ENCODE data around the gene ZIC2. TPM values are rescaled to one million over a fixed set of nuclear protein-coding genes. Genes with fewer than 3 reads are reported as not detected.

ZIC2 gene
- total and polyA plus RNA-seq, 2 experiments from 2014 or later, result not detected

- Histone ChIP-seq H3K4me1 (ENCODE audit: insufficient read depth) (no peaks in the 10 kb centered on the region), H3K4me2 (ENCODE audit: unreplicated experiment) (no peak overlapping the region), H3K79me2 (ENCODE audit: insufficient read depth) (no peaks in the 10 kb centered on the region), H2AFZ (no peak overlapping the region), H3K4me3 (no peak overlapping the region), H3K9me2 (ENCODE audit: insufficient read depth) (no peaks in the 10 kb centered on the region), H4K20me1 (ENCODE audit: insufficient read depth) (no peaks in the 10 kb centered on the region), H3K9me3 (ENCODE audit: low read depth) (no peaks in the 10 kb centered on the region), H3K27me3 (replicated peaks; ENCODE audit: insufficient read depth) (peaks cover 88% of the 10 kb centered on the region), H3F3A (ENCODE audit: insufficient read depth) (no peaks in the 10 kb centered on the region), H3K36me3 (ENCODE audit: low read depth) (no peaks in the 10 kb centered on the region), H3K9ac (no peak overlapping the region), H3K27ac (no peak overlapping the region)
- in situ Hi-C loops (cut with MboI), result no loop called here
- no peak for TF ChIP-seq EZH2 (IDR thresholded peaks at IDR 0.05; ENCODE audit: insufficient read depth, poor library complexity, severe bottlenecking)
- no peak for TF ChIP-seq EZH2phosphoT487 (IDR thresholded peaks at IDR 0.05; ENCODE audit: insufficient read depth, low read depth)
- no peak for DNase-seq
- WGBS, 2 experiments (ENCODE audit: low coverage in 1 of 2, low lambda C conversion rate in 2 of 2, missing lambda C conversion rate in 2 of 2), result 23 to 27% methylated on average over 30 to 31 of the region's 34 CpGs
Measured at GRCh38 chr13:99974939-99975561, 6.5 kb upstream of the ZIC2 start.

GRCh38 chr13:99975626-99976025 is 6.0 kb upstream of the ZIC2 start:
- Histone ChIP-seq H2AFZ (no peak overlapping the region), H3F3A (ENCODE audit: insufficient read depth) (no peaks in the 10 kb centered on the region), H3K4me2 (ENCODE audit: unreplicated experiment) (no peak overlapping the region), H4K20me1 (ENCODE audit: insufficient read depth) (no peaks in the 10 kb centered on the region), H3K4me3 (no peak overlapping the region), H3K9me2 (ENCODE audit: insufficient read depth) (no peaks in the 10 kb centered on the region), H3K36me3 (ENCODE audit: low read depth) (no peaks in the 10 kb centered on the region), H3K27ac (no peak overlapping the region), H3K4me1 (ENCODE audit: insufficient read depth) (no peaks in the 10 kb centered on the region), H3K27me3 (replicated peaks; ENCODE audit: insufficient read depth) (peaks cover 89% of the 10 kb centered on the region), H3K79me2 (ENCODE audit: insufficient read depth) (no peaks in the 10 kb centered on the region), H3K9ac (no peak overlapping the region), H3K9me3 (ENCODE audit: low read depth) (no peaks in the 10 kb centered on the region)
- DNase-seq, result no peak
- TF ChIP-seq EZH2 (IDR thresholded peaks at IDR 0.05; ENCODE audit: insufficient read depth, poor library complexity, severe bottlenecking) (no peak), EZH2phosphoT487 (IDR thresholded peaks at IDR 0.05; ENCODE audit: insufficient read depth, low read depth) (no peak)
- WGBS, 2 experiments (ENCODE audit: low coverage in 1 of 2, low lambda C conversion rate in 2 of 2, missing lambda C conversion rate in 2 of 2), result 53 to 57% methylated on average over 19 of the region's 19 CpGs
- in situ Hi-C loops (cut with MboI), result no loop called here

DNA sequence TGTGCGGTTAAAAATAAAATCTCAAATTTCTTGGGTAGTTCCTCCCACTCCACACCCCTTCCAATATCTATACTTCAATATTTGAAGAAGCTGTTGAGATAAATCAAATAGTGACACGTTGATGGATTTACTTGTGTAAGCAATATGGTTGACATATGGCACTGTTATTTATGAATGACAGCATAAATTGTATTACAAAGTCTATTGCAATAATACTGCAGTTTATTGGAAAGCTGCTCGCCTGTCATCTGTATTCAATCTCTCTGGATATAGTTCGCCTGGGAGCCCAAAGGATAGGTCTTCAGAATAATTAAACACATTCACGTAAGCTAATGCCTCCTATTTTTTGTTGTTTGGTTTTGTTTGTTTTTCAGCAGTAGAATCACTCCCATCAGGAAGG is 5.0 kb upstream of the ZIC2 start:
- no peak overlapping the region for H3K4me3 ChIP-seq
- no peak overlapping the region for H3K4me2 ChIP-seq (ENCODE audit: unreplicated experiment)
- peaks cover 86% of the 10 kb centered on the region for H3K27me3 ChIP-seq (replicated peaks; ENCODE audit: insufficient read depth)
- no peaks in the 10 kb centered on the region for H3K9me3 ChIP-seq (ENCODE audit: low read depth)
- no peak overlapping the region for H3K27ac ChIP-seq
- peak; percentile 33 for TF ChIP-seq EZH2 (IDR thresholded peaks at IDR 0.05; ENCODE audit: insufficient read depth, poor library complexity, severe bottlenecking)
- no peak for TF ChIP-seq EZH2phosphoT487 (IDR thresholded peaks at IDR 0.05; ENCODE audit: insufficient read depth, low read depth)
- in situ Hi-C loops (cut with MboI), result no loop called here
- no peaks in the 10 kb centered on the region for H3F3A ChIP-seq (ENCODE audit: insufficient read depth)
- no peaks in the 10 kb centered on the region for H4K20me1 ChIP-seq (ENCODE audit: insufficient read depth)
- no peak overlapping the region for H3K9ac ChIP-seq
- WGBS, 2 experiments (ENCODE audit: low coverage in 1 of 2, low lambda C conversion rate in 2 of 2, missing lambda C conversion rate in 2 of 2), result 23 to 24% methylated on average over 5 of the region's 5 CpGs
- H3K9me2 ChIP-seq (ENCODE audit: insufficient read depth), result no peaks in the 10 kb centered on the region
- H3K36me3 ChIP-seq (ENCODE audit: low read depth), result no peaks in the 10 kb centered on the region
- no peak for DNase-seq
- no peaks in the 10 kb centered on the region for H3K4me1 ChIP-seq (ENCODE audit: insufficient read depth)
- no peaks in the 10 kb centered on the region for H3K79me2 ChIP-seq (ENCODE audit: insufficient read depth)
- no peak overlapping the region for H2AFZ ChIP-seq

GRCh38 chr13:99977334-99977911 is 4.2 kb upstream of the ZIC2 start:
- H3K9me3 ChIP-seq (ENCODE audit: low read depth), result no peaks in the 10 kb centered on the region
- TF ChIP-seq EZH2phosphoT487 (IDR thresholded peaks at IDR 0.05; ENCODE audit: insufficient read depth, low read depth) (no peak), EZH2 (IDR thresholded peaks at IDR 0.05; ENCODE audit: insufficient read depth, poor library complexity, severe bottlenecking) (no peak)
- no peaks in the 10 kb centered on the region for H3K36me3 ChIP-seq (ENCODE audit: low read depth)
- H3K9me2 ChIP-seq (ENCODE audit: insufficient read depth), result no peaks in the 10 kb centered on the region
- WGBS, 2 experiments (ENCODE audit: low coverage in 1 of 2, low lambda C conversion rate in 2 of 2, missing lambda C conversion rate in 2 of 2), result 63 to 73% methylated on average over 7 of the region's 7 CpGs
- in situ Hi-C loops (cut with MboI), result no loop called here
- no peaks in the 10 kb centered on the region for H3K79me2 ChIP-seq (ENCODE audit: insufficient read depth)
- no peak overlapping the region for H2AFZ ChIP-seq
- peaks cover 83% of the 10 kb centered on the region for H3K27me3 ChIP-seq (replicated peaks; ENCODE audit: insufficient read depth)
- H4K20me1 ChIP-seq (ENCODE audit: insufficient read depth), result no peaks in the 10 kb centered on the region
- no peak overlapping the region for H3K4me2 ChIP-seq (ENCODE audit: unreplicated experiment)
- no peaks in the 10 kb centered on the region for H3K4me1 ChIP-seq (ENCODE audit: insufficient read depth)
- H3K27ac ChIP-seq, result no peak overlapping the region
- H3F3A ChIP-seq (ENCODE audit: insufficient read depth), result no peaks in the 10 kb centered on the region
- H3K9ac ChIP-seq, result no peak overlapping the region
- DNase-seq, result no peak
- no peak overlapping the region for H3K4me3 ChIP-seq
